ENCODE data around the gene FLOT2.
"Not testable (repeated sequence)": the region's sequence is repeated elsewhere in the genome, so short reads cannot be mapped to it uniquely, and the experiment has no call there.

Gene FLOT2

GRCh38 chr17:28867276-28867675 lies 30.3 kb downstream of the FLOT2 start:
- DNase-seq, result no peak

- no peak for DNase-seq
Measured at GRCh38 chr17:28865946-28866752, 31.4 kb downstream of the FLOT2 start.

GRCh38 chr17:28864991-28865849 lies 32.3 kb downstream of the FLOT2 start:
- no peak for DNase-seq

GRCh38 chr17:28863953-28864352 lies 33.6 kb downstream of the FLOT2 start:
- no peak for DNase-seq

GRCh38 chr17:28862561-28862960 lies 35.0 kb downstream of the FLOT2 start:
- no peak for DNase-seq

GRCh38 chr17:28861393-28862203 lies 35.9 kb downstream of the FLOT2 start:
- DNase-seq, result no peak

GRCh38 chr17:28860363-28860808 lies 37.1 kb downstream of the FLOT2 start:
- DNase-seq, result no peak

GRCh38 chr17:28858801-28859355 lies 38.7 kb downstream of the FLOT2 start:
- no peak for DNase-seq

- DNase-seq, result no peak
Measured at GRCh38 chr17:28857905-28858800, 39.4 kb downstream of the FLOT2 start.

- DNase-seq, result no peak
Measured at GRCh38 chr17:28856028-28856574, 41.4 kb downstream of the FLOT2 start.

GRCh38 chr17:28855336-28855679 lies 42.2 kb downstream of the FLOT2 start:
- no peak for DNase-seq

- DNase-seq, result peak; percentile 82
Measured at GRCh38 chr17:28854457-28855335, 42.8 kb downstream of the FLOT2 start, which contains the start of gene ERAL1. TSS of gene ERAL1 (plus strand) at chr17:28855016. CDS start at chr17:28855035, 19 bp downstream.

- DNase-seq, result no peak
Measured at GRCh38 chr17:28853295-28853694, 44.2 kb downstream of the FLOT2 start.

- DNase-seq, result no peak
Measured at GRCh38 chr17:28849281-28849680, 48.3 kb downstream of the FLOT2 start.

GRCh38 chr17:28848667-28849066 lies 48.9 kb downstream of the FLOT2 start:
- not testable (repeated sequence) for DNase-seq

GRCh38 chr17:28846699-28847098 lies 50.8 kb downstream of the FLOT2 start:
- not testable (repeated sequence) for DNase-seq

- DNase-seq, result no peak
Measured at GRCh38 chr17:28846231-28846630, 51.3 kb downstream of the FLOT2 start.

GRCh38 chr17:28843816-28844148 lies 53.8 kb downstream of the FLOT2 start:
- DNase-seq, result no peak

GRCh38 chr17:28842282-28843012 lies 55.1 kb downstream of the FLOT2 start, which contains the start of gene FAM222B:
TSS of gene FAM222B (minus strand) at chr17:28842790. CDS start at chr17:28766667, 76,123 bp downstream.
- DNase-seq, result peak; percentile 43

GRCh38 chr17:28841901-28842281 lies 55.6 kb downstream of the FLOT2 start:
- DNase-seq, result no peak

All from amniotic stem cell (primary cell).